GM19395 (cell line): Measurements from ENCODE around the gene RAPGEF1.
"Not testable (repeated sequence)": the region's sequence is repeated elsewhere in the genome, so short reads cannot be mapped to it uniquely, and the experiment has no call there.

ENCODE experiments used
- ATAC-seq: cut with Tn5 transposase; IDR thresholded peaks from one replicate; pipeline ENCODE4 v1.9.1; 2021; ENCODE audit warnings: mild to moderate bottlenecking, moderate library complexity; ENCODE audit not compliant: unreplicated experiment

The RAPGEF1 gene

DNA sequence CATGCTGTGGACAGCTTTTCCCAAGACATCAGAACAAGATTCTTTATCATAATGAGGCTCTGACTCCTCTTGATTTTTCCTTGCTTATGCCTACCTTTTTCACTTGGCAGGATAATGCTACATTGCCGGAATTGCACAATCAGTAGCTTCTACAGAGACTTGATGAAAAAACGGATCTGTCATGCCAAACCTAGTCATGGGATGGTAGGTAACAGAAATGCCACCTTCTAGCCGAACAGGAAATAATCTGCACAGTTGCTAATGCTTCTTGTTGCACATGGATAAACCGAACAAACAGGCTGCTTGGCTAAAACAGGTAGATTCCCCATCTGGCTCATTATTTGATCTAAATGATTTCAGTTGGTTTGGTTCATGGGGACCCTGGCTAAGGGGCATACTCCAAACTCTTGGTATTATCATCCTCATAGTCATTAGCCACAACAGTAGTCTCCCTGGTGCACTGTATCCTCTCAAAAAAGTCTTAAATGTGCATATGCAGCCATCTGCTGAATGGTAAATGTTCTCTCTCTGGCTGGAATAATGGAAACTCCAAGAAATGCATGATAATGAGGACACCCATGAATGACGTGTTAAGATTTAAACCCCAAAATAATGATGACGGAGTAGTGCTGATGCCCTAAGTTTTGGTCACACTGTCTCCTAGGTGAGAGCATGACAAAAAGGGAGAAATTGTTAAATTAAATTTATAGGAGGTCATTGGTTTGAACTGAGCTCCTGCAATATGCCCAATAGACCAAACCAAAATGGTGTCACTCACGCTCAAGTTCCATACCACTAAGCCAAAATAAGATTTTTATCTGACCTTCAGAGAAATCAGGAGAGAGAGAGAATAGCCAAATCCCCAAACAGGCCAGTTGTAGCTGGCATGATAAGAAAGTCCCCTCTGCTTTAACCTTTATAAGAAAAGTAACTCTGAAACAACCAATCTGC lies 47.0 kb downstream of the RAPGEF1 start:
- ATAC-seq, result no peak

GRCh38 chr9:131691969-131692611 lies 47.8 kb downstream of the RAPGEF1 start:
- no peak for ATAC-seq

DNA sequence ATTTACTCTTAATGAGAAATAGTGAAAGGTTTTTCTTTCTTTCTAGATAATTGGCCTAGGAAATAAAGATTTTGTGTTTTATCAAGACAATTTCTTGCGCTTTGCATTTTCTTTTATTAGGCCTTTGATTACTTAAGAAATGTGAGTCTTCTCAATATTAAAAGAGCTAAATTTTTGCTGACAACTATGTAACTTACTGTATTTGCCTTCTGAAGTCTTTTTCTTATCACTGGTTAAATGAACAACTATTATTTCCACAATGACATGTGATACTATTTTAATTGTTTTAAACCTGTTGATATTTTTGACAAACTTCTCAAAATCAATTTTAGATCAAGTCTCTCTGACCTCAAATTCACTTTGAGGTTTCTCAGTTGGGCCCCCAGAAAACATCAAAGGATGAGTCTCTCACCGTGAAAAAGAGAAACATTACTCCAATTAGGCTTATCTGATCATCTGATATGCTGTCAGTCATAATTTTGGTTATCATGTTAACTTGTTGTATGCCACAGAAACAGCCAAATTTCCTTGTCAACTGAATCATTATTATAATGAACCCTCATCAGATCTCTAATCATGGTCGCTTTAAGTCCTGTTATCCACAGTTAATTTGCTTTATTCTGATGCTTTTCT lies 48.8 kb downstream of the RAPGEF1 start:
- no peak for ATAC-seq

DNA sequence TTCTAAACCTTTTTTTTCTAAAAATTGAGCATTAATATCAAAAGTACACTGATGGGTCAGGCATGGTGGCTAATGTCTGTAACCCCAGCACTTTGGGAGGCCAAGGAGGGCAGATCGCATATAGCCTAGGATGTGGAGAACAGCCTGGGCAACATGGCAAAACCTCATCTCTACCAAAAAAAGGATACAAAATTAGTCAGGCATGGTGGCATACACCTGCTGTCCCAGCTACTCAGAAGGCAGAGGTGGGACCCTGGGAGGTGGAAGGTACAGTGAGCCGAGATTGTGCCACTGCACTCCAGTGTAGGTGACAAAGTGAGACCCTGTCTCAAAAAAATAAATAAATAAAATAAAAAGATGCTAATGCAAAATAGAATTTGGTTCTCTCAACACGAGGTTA lies 49.4 kb downstream of the RAPGEF1 start:
- ATAC-seq, result no peak

DNA sequence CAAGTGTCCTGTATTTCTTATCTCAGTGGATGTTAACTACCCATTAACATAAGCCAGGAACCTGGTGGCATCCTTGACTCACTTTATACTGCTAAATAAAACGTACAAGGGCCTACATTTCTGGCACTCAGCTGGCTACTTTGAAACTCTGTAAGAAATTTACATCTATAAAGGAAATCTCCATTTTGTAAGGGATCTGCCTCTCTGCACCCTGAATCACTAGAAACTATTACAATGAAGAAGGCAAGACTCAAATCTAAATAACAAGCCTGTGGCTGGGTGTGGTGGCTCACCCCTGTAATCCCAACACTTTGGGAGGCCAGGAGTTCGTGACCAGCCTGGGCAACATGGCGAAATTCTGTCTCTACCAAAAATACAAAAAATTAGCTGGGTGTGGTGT lies 51.5 kb downstream of the RAPGEF1 start:
- ATAC-seq, result no peak

- ATAC-seq, result no peak
Measured at GRCh38 chr9:131685753-131686706, 53.8 kb downstream of the RAPGEF1 start.

DNA sequence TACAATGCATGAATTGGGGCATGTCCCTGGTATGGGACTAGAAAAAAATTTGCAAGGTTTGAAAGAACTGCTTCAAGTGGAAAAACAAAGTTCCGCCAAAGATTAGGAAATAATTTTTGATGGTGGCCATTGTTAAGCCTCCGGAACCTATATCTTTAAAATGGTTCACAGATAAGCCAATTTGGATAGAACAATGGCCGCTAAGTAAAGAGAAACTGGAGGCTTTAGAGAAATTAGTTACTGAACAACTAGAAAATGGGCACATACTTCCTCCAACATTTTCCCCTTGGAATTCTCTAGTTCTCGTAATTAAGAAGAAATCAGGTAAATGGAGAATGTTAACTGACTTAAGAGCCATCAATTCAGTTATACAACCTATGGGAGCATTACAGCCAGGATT lies 56.8 kb downstream of the RAPGEF1 start:
- ATAC-seq, result not testable (repeated sequence)

DNA sequence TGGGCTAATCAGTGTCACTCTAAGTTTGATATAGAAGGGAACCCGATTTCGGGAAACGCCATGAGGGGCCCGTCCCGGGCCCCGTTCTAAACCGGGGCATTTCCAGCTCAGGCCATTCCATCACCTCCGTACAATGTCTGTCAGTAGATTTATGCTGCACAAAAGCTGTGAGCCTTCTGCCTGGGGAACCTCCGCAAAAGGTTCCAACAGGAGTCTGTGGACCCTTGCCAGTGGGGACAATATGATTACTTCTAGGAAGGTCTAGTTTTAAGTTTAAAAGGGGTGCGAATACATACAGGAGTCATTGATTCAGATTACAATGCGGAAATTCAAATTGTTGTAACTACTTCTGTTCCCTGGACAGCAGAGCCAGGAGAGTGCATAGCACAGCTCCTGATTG lies 57.6 kb downstream of the RAPGEF1 start:
- ATAC-seq, result no peak

DNA sequence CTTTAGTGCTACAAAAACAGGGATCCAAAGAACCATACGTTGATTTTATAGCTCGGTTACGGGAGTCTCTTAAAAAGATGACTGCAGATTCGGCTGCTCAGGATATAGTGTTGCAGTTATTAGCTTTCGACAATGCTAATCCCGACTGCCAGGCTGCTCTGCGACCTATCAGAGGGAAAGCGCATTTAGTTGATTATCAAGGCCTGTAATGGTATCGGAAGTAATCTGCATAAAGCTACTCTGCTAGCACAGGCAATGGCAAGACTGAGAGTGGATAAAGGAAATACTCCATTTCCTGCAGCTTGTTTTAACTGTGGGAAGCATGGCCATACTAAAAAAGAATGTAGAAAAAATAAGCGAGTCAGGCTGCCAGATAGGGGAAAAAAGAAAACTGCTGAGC lies 58.0 kb downstream of the RAPGEF1 start:
- ATAC-seq, result not testable (repeated sequence)

GRCh38 chr9:131681108-131681507 lies 58.8 kb downstream of the RAPGEF1 start:
- not testable (repeated sequence) for ATAC-seq

GRCh38 chr9:131679261-131680020 lies 60.4 kb downstream of the RAPGEF1 start:
- ATAC-seq, result no peak

- peak; percentile 76 for ATAC-seq
Measured at GRCh38 chr9:131678499-131679111, 61.3 kb downstream of the RAPGEF1 start.

DNA sequence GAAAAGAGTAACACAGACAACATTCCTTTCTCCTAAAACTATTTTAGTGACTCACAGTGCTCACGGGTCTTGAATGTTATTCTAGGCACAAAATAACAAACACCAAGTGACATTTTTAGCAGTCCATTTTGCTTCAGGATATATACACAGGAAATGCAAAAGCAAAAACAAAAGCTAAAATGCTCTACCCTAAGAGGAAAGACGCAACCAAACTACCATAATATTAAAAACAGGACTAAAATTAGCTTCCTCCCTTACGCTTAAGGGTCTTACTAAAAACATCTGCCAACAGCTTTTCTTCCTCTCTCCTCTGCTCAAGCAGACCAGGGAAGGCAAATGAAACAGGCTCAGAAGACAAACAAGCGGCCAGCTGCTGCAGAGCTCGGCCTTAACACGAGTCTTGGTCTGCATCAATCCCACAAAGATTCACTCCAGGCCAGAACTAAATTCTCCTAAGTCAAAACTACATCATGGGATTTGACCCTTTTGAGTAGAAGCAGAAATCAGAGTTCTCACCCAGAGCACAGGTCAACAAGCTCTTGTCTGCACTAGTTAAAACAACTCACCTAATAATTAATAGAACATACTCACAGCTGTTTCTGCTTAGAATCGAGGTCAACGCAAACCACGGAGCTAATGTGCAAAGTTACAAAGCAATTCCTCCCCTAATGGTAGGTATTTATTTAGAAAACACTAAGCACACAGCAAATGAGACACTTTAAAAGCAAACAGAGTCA lies 62.3 kb downstream of the RAPGEF1 start:
- ATAC-seq, result no peak

DNA sequence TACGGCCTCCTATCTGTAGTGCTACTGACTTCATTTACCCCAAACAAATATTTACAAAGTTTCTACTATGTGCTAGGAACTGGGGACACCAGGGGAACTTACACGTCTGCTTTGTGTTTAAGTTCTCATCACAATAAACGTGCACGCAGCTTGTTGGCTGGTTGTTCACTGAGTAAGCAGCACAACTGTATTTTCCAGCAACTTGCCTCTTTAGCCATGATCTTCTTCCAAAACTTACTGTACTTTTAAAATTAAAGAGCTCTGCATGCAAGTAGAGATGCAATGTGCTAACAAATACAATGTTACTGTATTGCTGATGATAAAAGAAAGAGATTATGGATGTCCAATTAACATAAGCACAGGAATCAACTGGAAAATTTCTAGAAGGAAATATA lies 62.8 kb downstream of the RAPGEF1 start:
- no peak for ATAC-seq

DNA sequence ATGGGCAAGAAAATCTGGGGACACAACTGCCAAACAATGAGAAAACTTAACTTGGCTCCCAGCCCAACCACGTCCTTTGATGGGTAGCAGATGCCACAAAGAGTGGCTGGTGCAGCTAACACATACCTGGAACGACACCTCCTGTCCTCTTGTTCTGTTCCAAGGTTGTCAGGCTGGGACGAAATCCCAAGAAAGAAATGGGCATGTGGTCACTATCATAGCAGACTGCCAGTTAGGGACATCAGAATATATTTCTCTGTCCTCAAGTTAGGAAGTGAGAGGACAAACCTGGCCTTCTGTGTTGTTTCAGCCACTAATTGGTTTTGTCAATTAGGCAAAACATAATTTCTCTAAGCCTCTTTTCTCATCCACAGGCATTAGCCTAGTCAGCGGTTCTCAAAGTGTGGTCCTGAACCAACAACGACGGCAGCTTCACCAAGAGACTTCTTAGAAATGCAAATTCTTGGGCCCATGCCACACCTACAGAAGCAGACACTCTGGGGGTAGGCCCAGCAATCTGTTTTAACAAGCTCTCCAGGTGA lies 63.4 kb downstream of the RAPGEF1 start:
- no peak for ATAC-seq

GRCh38 chr9:131675437-131676022 lies 64.3 kb downstream of the RAPGEF1 start:
- ATAC-seq, result no peak

GRCh38 chr9:131674425-131675421 lies 65.2 kb downstream of the RAPGEF1 start:
- no peak for ATAC-seq
